ENCODE measurements around the gene EXD3.
"Not testable (repeated sequence)": the region's sequence is repeated elsewhere in the genome, so short reads cannot be mapped to it uniquely, and the experiment has no call there.

Gene EXD3

DNA sequence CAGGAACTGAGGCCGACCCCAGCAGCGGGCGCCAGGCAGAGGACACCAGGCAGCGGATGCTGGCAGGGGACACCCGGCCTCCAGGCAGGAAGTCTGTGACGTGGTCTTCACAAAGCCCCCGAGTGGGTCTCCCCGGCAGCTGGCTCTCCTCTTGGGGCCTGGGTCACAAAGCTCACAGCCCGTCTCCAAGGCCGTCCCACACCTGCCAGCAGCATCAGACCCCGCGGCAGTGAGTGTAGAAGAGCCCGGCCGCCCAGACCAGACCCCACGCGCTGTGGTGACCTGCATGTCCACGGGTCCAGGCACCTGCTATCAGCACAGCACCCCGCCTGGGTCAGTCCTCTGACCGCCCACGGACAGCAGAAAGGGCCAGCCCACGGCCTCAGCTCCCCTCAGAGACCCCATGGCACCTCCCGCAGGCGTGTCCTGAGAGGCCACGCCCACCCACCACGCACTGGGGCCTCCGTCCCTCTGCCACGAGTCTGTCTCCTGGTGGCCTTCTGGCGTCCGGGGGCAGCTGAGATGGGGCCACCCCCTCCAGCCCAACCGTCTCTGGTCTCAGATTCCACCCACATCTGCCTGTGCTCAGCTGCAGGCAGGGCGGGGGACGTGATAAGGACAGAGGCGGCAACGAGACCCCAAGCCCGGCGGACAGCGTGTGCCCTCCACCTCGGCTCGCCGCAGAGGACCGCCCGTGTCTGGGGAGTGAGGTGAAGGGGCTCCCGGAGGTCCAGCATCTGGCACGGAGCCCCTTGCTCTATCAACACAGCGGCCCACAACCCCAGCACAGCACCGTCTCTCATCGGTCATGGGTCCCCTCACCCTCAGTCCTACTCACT lies 34.2 kb downstream of the EXD3 start:
- TF ChIP-seq, protein P1, sequence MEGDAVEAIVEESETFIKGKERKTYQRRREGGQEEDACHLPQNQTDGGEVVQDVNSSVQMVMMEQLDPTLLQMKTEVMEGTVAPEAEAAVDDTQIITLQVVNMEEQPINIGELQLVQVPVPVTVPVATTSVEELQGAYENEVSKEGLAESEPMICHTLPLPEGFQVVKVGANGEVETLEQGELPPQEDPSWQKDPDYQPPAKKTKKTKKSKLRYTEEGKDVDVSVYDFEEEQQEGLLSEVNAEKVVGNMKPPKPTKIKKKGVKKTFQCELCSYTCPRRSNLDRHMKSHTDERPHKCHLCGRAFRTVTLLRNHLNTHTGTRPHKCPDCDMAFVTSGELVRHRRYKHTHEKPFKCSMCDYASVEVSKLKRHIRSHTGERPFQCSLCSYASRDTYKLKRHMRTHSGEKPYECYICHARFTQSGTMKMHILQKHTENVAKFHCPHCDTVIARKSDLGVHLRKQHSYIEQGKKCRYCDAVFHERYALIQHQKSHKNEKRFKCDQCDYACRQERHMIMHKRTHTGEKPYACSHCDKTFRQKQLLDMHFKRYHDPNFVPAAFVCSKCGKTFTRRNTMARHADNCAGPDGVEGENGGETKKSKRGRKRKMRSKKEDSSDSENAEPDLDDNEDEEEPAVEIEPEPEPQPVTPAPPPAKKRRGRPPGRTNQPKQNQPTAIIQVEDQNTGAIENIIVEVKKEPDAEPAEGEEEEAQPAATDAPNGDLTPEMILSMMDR (IDR thresholded peaks at IDR 0.05; ENCODE audit: low read depth, low read length) = no peak
- no peak for DNase-seq (ENCODE audit: extremely low read depth, low read depth)

DNA sequence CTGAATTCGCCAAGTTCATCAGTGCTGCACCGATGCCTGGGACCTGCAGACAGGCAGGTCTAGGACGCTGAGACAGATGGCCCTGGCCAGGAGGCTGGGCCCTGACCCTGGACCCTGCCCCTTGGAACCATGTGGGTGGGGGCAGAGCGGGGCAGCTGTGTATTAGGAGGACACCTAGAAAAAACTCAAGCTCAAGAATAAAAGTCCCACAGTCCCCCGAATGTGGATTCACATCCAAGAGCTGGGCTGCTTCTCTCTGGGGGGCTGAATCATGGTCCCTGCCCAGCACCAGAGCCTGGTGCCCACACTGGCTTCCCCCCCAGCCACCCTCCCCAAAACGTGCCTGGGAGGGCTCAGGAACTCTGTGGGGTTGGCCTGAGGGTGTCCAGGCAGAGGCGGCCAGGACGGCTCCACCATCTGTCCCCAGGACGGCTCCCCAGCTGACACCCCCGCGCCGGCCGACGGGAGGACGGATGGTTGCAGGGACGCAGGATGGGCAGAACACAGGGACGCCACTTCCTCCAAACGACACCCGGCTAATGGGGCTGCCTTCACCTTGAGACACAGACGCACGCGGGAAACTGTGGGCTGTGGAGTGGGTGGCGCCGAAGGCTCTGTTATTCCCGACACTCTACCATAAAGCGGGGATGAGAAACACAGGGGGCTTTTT lies 34.9 kb downstream of the EXD3 start:
- TF ChIP-seq, protein P1 (IDR thresholded peaks at IDR 0.05; ENCODE audit: low read depth, low read length) = no peak
- no peak for DNase-seq (ENCODE audit: extremely low read depth, low read depth)

DNA sequence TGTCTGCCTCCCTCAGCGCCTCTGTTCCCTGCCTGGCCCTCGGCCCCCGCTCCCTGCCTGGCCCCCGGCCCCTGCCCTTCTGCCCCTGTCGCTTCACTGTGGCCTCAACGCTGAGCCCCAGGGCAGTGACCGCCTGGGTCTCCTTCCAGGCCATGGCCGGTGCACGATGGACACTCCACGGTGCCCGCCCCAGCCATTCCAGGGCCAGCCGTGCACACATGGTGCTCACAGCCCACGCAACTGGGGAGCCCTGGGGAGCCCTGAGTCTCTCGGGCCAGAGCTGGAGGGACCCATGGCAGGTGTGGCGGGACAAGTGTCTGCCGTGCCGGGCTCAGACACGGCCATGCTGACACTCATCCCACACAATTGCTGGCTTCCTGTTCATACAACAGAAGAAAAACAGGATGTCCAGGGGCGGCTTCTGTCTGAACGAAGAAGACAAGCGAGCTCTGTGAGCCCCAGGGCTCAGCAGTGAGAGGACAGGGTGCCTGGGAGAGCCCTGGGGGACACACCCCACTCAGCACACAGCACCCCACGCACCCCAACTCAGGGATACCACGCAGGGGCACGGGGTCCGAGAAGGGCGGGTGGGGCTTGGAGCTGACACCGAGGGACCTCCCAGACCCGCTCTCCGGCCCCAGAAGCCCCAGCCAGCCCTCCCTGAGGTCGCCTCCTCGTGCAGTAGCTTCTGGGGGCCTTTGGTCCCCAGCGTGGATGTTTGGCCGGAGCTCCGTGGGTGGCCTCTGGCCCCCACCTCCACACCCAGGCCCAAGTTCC lies 35.7 kb downstream of the EXD3 start:
- TF ChIP-seq, protein P1 (IDR thresholded peaks at IDR 0.05; ENCODE audit: low read depth, low read length) = no peak
- DNase-seq (ENCODE audit: extremely low read depth, low read depth) = no peak

DNA sequence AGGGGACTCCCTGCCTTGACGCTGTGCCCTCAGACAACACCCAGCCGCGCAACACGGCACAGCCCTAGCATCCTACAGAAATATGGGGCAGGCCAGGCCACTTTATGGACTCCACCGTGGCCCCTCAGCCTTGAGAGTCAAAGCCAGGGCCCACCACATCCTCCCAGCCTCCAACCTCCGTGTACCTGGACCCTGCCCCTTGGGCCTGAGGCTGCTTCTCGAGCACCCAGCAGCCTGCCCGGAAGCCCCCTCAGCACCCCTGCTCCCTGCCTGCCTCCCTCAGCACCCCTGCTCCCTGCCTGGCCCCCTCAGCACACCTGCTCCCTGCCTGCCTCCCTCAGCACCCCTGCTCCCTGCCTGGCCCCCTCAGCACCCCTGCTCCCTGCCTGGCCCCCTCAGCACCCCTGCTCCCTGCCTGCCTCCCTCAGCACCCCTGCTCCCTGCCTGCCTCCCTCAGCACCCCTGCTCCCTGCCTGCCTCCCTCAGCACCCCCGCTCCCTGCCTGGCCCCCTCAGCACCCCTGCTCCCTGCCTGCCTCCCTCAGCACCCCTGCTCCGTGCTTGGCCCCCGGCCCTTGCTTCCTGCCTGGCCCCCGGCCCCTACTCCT lies 36.4 kb downstream of the EXD3 start:
- DNase-seq (ENCODE audit: extremely low read depth, low read depth) = not testable (repeated sequence)

DNA sequence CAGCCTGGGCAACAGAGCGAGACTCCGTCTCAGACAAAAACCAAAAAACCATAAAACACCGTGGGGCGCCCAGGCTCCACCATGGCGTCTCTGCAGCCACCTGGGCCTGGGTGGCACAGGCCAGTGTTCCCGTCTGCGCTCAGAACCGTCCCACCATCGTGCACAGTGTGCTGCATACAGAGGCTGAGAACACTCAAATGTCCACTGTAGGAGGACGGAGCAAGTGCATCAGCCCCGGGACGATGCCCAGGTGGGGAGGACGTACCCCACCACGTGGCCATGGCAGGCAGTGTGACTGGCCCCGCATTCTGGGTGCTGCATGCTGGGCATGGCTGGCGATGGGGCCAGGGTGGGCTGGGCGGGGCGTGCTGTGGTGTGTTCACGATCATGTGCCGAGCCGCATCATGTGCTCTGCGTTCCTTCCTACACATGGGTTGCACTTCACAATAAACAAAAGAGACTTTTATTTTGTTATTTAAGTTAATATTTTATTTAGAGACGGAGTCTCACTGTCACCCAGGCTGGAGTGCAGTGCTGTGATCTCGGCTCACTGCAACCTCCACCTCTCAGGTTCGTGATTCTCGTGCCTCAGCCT lies 37.8 kb downstream of the EXD3 start:
- DNase-seq (ENCODE audit: extremely low read depth, low read depth) = no peak
- TF ChIP-seq, protein P1 (IDR thresholded peaks at IDR 0.05; ENCODE audit: low read depth, low read length) = no peak

DNA sequence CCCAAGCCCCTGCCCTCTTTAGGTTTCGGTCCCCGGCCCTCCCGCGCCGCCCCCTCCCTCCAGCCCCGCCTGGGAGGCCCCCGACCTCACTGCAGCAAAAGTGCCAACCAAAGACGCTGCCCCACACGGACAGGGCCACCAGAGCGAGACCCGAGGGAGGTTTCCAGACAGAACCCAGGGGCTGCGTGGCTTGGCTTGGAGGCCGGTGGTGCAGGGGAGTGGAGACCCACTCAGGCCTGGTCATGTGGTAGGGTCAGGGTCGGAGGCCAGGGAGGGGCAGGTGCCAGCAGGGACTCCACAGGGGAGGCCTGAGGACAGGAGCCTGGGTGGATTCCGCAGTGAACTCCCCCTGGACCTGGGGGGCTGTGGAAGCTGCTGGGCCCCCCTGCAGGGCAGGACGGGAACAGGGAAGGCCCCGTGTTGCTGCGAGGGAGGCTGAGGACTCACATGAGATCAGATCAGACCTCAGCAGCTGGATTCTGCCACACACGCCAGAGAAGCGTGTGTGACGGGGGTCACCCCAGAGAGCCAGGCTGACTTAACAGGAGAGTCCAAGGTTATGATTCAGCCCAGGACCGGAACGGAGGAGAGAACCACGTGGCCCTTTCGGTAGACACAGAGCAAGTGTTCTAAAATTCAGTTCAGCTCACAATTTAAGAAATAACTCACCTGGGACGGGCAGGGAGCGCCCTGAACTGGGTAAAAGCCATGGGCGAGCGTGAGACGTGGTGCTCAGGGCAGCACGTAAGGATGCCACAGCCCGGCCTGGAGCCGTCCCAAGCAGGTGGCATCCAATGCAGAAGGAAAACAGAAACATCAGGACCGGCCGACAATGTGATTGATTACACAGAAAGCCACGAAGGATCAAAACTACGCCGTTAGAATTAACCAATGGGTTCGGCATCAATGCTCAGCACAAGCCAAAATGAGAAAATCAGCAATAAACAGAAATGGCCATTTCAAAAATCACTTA lies 38.9 kb downstream of the EXD3 start:
- TF ChIP-seq, protein P1 (IDR thresholded peaks at IDR 0.05; ENCODE audit: low read depth, low read length) = no peak
- DNase-seq (ENCODE audit: extremely low read depth, low read depth) = no peak
